WI38 (cell line): Measurements from ENCODE around the gene BMPER.

Experiments used
- H3K4me3 ChIP-seq: 2 replicates; pipeline ENCODE4 v1.5.1; 2011; ENCODE audit warnings: low read depth, mild to moderate bottlenecking, control low read depth, low read length
- TF ChIP-seq, protein P1 (sequence below): IDR thresholded peaks from 2 replicates; pipeline ENCODE4 v1.5.1; 2012; ENCODE audit warnings: low read depth, mild to moderate bottlenecking, control low read depth, low read length

The BMPER gene

DNA sequence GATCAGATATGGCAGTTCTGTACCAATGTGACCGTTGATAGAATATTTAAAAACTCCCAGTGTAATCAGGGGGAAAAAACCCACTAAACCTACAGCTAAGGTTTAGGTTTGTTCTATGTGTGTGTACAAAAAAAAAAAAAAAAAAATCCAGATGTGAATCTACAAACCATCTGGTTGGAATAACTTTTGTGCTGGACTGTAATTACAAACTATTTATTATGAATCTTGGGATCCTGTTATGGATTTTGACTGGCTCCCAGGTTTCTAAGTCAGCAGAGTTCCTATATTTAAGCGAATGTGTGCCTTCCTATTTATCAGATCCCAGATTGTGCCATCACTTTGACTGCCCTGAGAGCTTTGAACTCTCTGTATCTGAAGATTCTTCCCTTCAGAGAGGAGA is 29.1 kb downstream of the BMPER start:
- TF ChIP-seq, protein P1, sequence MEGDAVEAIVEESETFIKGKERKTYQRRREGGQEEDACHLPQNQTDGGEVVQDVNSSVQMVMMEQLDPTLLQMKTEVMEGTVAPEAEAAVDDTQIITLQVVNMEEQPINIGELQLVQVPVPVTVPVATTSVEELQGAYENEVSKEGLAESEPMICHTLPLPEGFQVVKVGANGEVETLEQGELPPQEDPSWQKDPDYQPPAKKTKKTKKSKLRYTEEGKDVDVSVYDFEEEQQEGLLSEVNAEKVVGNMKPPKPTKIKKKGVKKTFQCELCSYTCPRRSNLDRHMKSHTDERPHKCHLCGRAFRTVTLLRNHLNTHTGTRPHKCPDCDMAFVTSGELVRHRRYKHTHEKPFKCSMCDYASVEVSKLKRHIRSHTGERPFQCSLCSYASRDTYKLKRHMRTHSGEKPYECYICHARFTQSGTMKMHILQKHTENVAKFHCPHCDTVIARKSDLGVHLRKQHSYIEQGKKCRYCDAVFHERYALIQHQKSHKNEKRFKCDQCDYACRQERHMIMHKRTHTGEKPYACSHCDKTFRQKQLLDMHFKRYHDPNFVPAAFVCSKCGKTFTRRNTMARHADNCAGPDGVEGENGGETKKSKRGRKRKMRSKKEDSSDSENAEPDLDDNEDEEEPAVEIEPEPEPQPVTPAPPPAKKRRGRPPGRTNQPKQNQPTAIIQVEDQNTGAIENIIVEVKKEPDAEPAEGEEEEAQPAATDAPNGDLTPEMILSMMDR, result no peak
- H3K4me3 ChIP-seq, result no peak overlapping the region

DNA sequence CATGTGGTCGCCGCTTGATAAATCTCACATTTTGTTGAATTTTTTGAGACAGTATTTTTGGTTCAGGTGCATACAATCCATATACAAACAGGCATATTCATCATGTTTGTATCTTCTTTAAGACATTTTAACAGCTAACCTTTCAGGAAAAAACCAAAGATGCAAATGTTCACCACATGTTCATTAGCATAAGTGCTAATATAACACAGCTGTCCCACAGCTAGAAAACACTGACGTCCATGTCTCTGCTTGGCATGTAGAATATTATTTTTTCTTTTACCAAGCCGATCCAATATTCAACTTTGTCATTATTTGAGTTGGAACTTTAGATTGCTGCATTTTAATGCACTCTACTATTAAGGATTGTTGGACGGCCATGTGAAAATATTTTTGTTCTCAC is 31.2 kb downstream of the BMPER start:
- TF ChIP-seq, protein P1, result no peak
- H3K4me3 ChIP-seq, result no peak overlapping the region

DNA sequence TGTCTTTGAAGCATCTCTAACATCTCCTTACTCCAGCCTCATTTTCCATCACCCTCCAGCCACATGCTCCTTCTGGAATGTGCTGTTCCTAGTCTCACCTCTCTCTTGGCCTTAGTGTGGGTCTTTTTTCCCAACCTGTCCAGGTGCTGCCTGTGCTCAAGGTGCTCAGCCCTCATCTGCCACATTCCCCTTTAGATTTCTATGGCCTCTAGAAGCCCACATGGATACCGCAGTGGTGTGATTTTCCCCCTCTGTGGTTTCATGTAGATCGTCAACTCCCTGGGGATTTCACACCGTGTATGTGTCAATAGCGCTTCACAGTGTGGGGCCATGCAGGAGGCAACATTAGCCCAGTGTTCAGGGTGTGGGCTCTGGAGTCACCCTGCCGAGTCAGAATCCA is 32.5 kb downstream of the BMPER start:
- TF ChIP-seq, protein P1, result no peak
- H3K4me3 ChIP-seq, result no peak overlapping the region

DNA sequence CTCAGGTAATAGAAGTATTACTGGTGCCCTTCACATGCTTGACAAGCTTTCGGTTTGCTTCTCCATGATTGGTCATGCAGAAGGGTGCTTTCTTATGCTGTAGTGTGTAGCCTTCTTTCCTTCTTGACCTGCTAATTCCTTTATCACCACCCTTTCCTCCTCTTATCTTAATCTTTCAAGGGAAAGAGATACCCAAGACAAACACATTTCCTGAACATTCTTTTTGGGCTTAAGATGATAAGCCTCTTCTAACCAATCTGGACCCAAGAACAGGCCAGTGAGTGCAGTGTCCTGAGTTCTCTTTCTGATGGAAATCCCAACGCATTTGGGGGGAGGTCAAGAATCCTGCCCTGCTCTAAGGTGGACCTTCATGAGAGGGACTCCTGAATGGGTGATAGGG is 33.8 kb downstream of the BMPER start:
- TF ChIP-seq, protein P1, result no peak
- no peak overlapping the region for H3K4me3 ChIP-seq

DNA sequence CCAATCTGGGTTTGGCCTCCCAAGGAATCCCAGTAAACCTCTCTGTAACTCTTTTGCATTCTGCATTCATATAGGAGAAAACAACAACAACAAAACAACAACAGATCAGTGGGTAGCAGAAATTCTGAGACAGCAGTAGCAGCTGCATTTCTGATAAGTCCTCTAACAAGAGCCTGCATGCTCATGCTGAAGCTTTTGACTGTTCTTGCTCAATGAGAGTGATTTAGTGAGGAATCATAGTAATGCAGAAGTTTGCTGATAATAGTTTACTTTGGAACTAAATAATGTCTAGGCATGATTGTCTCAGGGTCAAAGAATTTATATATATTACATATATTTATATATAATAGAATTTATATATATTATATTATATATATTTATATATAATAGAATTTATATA is 35.2 kb downstream of the BMPER start:
- H3K4me3 ChIP-seq, result no peak overlapping the region
- TF ChIP-seq, protein P1, result no peak

DNA sequence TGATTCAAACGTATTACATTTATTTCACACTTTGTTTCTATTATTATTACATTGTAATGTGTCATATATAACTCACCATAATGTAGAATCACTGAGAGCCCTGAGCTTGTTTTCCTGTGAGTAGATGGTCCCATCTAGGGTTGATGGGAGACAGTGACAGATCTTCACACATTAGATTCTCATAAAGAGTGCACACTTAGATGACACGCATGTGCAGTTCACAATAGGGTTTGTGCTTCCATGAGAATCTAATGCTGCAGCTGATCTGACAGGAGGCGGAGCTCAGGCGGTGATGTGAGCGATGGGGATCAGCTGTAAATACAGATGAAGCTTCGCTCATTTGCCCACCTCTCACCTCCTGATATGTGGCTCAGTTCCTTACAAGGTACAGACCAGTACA is 36.1 kb downstream of the BMPER start:
- TF ChIP-seq, protein P1, result no peak
- H3K4me3 ChIP-seq, result no peak overlapping the region

DNA sequence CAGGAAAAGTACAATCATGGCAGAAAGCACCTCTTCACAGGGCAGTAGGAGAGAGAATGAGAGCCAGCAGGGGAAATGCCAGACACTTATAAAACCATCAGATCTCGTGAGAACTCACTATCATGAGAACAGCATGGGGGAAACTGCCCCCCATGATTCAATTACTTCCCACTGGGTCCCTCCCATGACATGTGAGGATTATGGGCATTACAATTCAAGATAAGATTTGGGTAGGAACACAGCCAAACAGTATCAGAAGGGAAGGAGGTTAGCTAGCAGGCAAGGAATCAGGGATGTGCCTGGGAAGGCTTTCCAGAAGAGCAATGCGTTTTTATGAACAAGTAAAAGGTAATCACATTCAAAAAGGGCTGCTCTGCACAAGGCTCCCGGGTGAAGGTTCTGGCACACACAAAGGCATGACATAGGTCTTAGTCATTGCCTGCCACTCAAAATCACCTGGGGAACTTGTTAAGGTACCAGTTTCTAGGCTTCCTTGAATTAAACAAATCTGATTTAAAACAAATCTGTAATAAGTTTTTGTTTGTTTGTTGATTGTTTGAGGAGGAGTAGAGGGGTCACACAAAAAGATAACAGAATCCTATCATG is 40.9 kb downstream of the BMPER start:
- no peak overlapping the region for H3K4me3 ChIP-seq
- TF ChIP-seq, protein P1, result no peak
